Right atrium auricular region (tissue), 2 donors: ENCODE results near the gene CIDEA. TPM values are rescaled to one million over a fixed set of nuclear protein-coding genes. Genes with fewer than 3 reads are reported as not detected.

Experiments used
- DNase-seq: peaks from one replicate; pipeline ENCODE4 v3.0.0-alpha.2; 2019; ENCODE audit warnings: low spot score
- H3K27ac ChIP-seq, 2 donors: fragments of 200-600 bp; sonication (generic); 1 replicate in 1 of 2; 2 replicates in 1 of 2; pipeline ENCODE4 v1.5.1; 2016 to 2019
- H3K27me3 ChIP-seq, 2 donors: fragments of 200-600 bp; sonication (generic); one replicate each; pipeline versions ENCODE4 v1.5.1 to v1.6.0; 2017 to 2019
- H3K36me3 ChIP-seq: fragments of 200-600 bp; sonication (generic); one replicate; pipeline ENCODE4 v1.5.1; 2016
- H3K4me1 ChIP-seq, 2 donors: fragments of 200-600 bp; sonication (generic); one replicate each; pipeline versions ENCODE4 v1.5.1 to v1.6.0; 2017 to 2019
- H3K4me3 ChIP-seq, 2 donors: fragments of 200-600 bp; sonication (generic); 1 replicate in 1 of 2; 2 replicates in 1 of 2; pipeline ENCODE4 v1.5.1; 2017 to 2019; ENCODE audit warnings: mild to moderate bottlenecking in 1 of 2, moderate library complexity in 1 of 2
- H3K9me3 ChIP-seq, 2 donors: fragments of 200-600 bp; sonication (generic); one replicate each; pipeline ENCODE4 v1.5.1; 2019
- CTCF ChIP-seq, 2 donors: fragments of 200-600 bp; sonication (generic); IDR thresholded peaks; one replicate each; pipeline ENCODE4 v1.5.1; 2019; ENCODE audit warnings: antibody characterized with exemption in 2 of 2
- total RNA-seq, 2 donors: library from RNA; depleted of rRNA; stranded (reverse); fragments of >200 nt; gene quantifications; one replicate each; pipeline ENCODE4 v1.1.0, GENCODE V29; 2016

CIDEA gene
- total RNA-seq, 2 donors from 2014 or later, result 0.82 to 3.9 TPM

GRCh38 chr18:12231040-12231882, 22.9 kb upstream of the CIDEA start:
- no peaks in the 10 kb centered on the region for H3K27me3 ChIP-seq
- no peaks in the 10 kb centered on the region for H3K9me3 ChIP-seq
- no peak for DNase-seq
- H3K27ac ChIP-seq, result no peak overlapping the region
- H3K36me3 ChIP-seq, result no peaks in the 10 kb centered on the region
- H3K4me1 ChIP-seq, result no peaks in the 10 kb centered on the region
- H3K4me3 ChIP-seq, result no peak overlapping the region
- TF ChIP-seq CTCF (IDR thresholded peaks at IDR 0.05), result no peak

GRCh38 chr18:12231986-12232385, 22.2 kb upstream of the CIDEA start:
- H3K4me3 ChIP-seq, result no peak overlapping the region
- no peaks in the 10 kb centered on the region for H3K36me3 ChIP-seq
- DNase-seq, result no peak
- no peak for TF ChIP-seq CTCF (IDR thresholded peaks at IDR 0.05)
- H3K27ac ChIP-seq, result no peak overlapping the region
- peaks cover 0 to under 1% of the 10 kb centered on the region in 2 donors for H3K4me1 ChIP-seq
- H3K9me3 ChIP-seq, result no peaks in the 10 kb centered on the region
- H3K27me3 ChIP-seq, result no peaks in the 10 kb centered on the region

GRCh38 chr18:12233378-12233777, 20.8 kb upstream of the CIDEA start:
- Histone ChIP-seq H3K27ac (no peak overlapping the region), H3K9me3 (no peaks in the 10 kb centered on the region), H3K27me3 (no peaks in the 10 kb centered on the region), H3K36me3 (no peaks in the 10 kb centered on the region), H3K4me3 (no peak overlapping the region), H3K4me1 (peaks cover 0 to 6% of the 10 kb centered on the region in 2 donors)
- TF ChIP-seq CTCF (IDR thresholded peaks at IDR 0.05), result no peak
- DNase-seq, result no peak

GRCh38 chr18:12234451-12235190, 19.5 kb upstream of the CIDEA start:
- no peak overlapping the region for H3K27ac ChIP-seq
- H3K36me3 ChIP-seq, result no peaks in the 10 kb centered on the region
- DNase-seq, result no peak
- TF ChIP-seq CTCF (IDR thresholded peaks at IDR 0.05), result no peak
- H3K4me1 ChIP-seq, result peaks cover 0 to 6% of the 10 kb centered on the region in 2 donors
- no peaks in the 10 kb centered on the region for H3K9me3 ChIP-seq
- H3K4me3 ChIP-seq, result no peak overlapping the region
- no peaks in the 10 kb centered on the region for H3K27me3 ChIP-seq

DNA sequence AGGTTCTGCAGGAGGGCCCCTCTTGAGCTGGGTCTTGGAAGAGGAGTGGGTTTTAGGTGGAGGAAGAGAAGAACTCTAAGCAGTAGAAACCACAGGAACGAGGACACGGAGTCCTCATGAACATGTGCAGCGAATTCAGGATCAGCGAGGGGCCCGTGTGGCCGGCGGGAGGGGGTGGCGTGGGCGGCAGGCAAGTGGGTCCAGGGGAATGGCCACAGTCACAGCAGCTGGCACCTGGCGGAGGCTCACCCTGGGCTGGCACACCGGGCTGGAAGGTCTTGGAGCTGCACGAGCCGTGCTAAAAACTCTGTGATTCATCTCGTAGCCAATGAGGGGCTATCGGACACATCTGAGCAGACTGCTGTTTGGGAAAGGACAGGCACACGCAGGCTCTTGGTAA, 18.0 kb upstream of the CIDEA start:
- Histone ChIP-seq H3K4me1 (peaks cover 0 to 6% of the 10 kb centered on the region in 2 donors), H3K27ac (no peak overlapping the region), H3K36me3 (no peaks in the 10 kb centered on the region), H3K27me3 (no peaks in the 10 kb centered on the region), H3K4me3 (no peak overlapping the region), H3K9me3 (no peaks in the 10 kb centered on the region)
- DNase-seq, result no peak
- TF ChIP-seq CTCF (IDR thresholded peaks at IDR 0.05), result no peak
